Measurements from ENCODE around the gene PSMD5. TPM values are rescaled to one million over a fixed set of nuclear protein-coding genes. Genes with fewer than 3 reads are reported as not detected.

The PSMD5 gene
- 10 to 100 TPM; 39.0 to 45.0 TPM for total RNA-seq
- polyA plus RNA-seq (ENCODE audit: insufficient read depth, low read depth, low replicate concordance), result 26.4 TPM
- long read RNA-seq, donor 1, transcript PSMD5-201 (10 exons, 3,443 nt), result major isoform, 5 of 6 reads
- long read RNA-seq, donor 1, partial matches to known transcripts, result 0 of 6 reads
- long read RNA-seq, donor 1, other reads (novel, unspliced or antisense), result 0 of 6 reads
- long read RNA-seq, donor 2, partial matches to known transcripts, result 0 of 4 reads
- long read RNA-seq, donor 2, other reads (novel, unspliced or antisense), result 0 of 4 reads

GRCh38 chr9:120842685-120843485 lies at the start of gene PSMD5:
PSMD5 (minus strand) TSS chr9:120842922; CDS start chr9:120842909, 13 bp downstream.
- intact Hi-C loops (cut with DNase I; ENCODE audit: low total_unique reads), result no loop called here
- H3K27me3 ChIP-seq, result no peaks in the 10 kb centered on the region
- TF ChIP-seq CTCF (IDR thresholded peaks at IDR 0.05) (peak in 1 of 3 experiments; percentile 5), POLR2A (IDR thresholded peaks at IDR 0.05) (peak; percentile 7)
- 1 to 5% methylated on average over 29 to 62 of the region's 62 CpGs for WGBS, 2 donors
- H3K4me1 ChIP-seq, result peaks cover 9% of the 10 kb centered on the region
- H3K36me3 ChIP-seq (ENCODE audit: low read depth, missing control alignments), result no peaks in the 10 kb centered on the region
- H3K4me3 ChIP-seq, result peak within 1 kb of the TSS; percentile 80 to 85
- peak within 1 kb of the TSS; percentile 88 to 95 for H3K27ac ChIP-seq
- peak; percentile 99 for DNase-seq
- H3K9me3 ChIP-seq, result no peaks in the 10 kb centered on the region

- H3K27me3 ChIP-seq, result no peaks in the 10 kb centered on the region
- H3K4me1 ChIP-seq, result peaks cover 17% of the 10 kb centered on the region
- H3K36me3 ChIP-seq (ENCODE audit: low read depth, missing control alignments), result no peaks in the 10 kb centered on the region
- H3K27ac ChIP-seq, result no peak overlapping the region
- no peak for TF ChIP-seq POLR2A (IDR thresholded peaks at IDR 0.05)
- no peak for TF ChIP-seq CTCF (IDR thresholded peaks at IDR 0.05)
- no peak for DNase-seq
- WGBS, 2 donors, result 70 to 74% methylated on average over 15 of the region's 15 CpGs
- intact Hi-C loops (cut with DNase I; ENCODE audit: low total_unique reads), result no loop called here
- H3K4me3 ChIP-seq, result no peak overlapping the region
- no peaks in the 10 kb centered on the region for H3K9me3 ChIP-seq
Measured at GRCh38 chr9:120891884-120892747, 49.4 kb upstream of the PSMD5 start.

GRCh38 chr9:120891245-120891883 lies 48.6 kb upstream of the PSMD5 start:
- peaks cover 14% of the 10 kb centered on the region for H3K4me1 ChIP-seq
- H3K36me3 ChIP-seq (ENCODE audit: low read depth, missing control alignments), result no peaks in the 10 kb centered on the region
- H3K4me3 ChIP-seq, result no peak overlapping the region
- no peaks in the 10 kb centered on the region for H3K27me3 ChIP-seq
- no peak overlapping the region for H3K27ac ChIP-seq
- no peaks in the 10 kb centered on the region for H3K9me3 ChIP-seq
- intact Hi-C loops (cut with DNase I; ENCODE audit: low total_unique reads), result no loop called here
- WGBS, 2 donors, result 91% methylated on average over 9 to 10 of the region's 10 CpGs
- DNase-seq, result no peak
- no peak for TF ChIP-seq POLR2A (IDR thresholded peaks at IDR 0.05)
- TF ChIP-seq CTCF (IDR thresholded peaks at IDR 0.05), result no peak

GRCh38 chr9:120890320-120891244 lies 47.9 kb upstream of the PSMD5 start:
- H3K27me3 ChIP-seq, result no peaks in the 10 kb centered on the region
- no peaks in the 10 kb centered on the region for H3K9me3 ChIP-seq
- TF ChIP-seq CTCF (IDR thresholded peaks at IDR 0.05) (no peak), POLR2A (IDR thresholded peaks at IDR 0.05) (no peak)
- no peaks in the 10 kb centered on the region for H3K36me3 ChIP-seq (ENCODE audit: low read depth, missing control alignments)
- no peak for DNase-seq
- peak overlapping the region in 1 of 2 donors; percentile 8 for H3K27ac ChIP-seq
- intact Hi-C loops (cut with DNase I; ENCODE audit: low total_unique reads), result no loop called here
- peaks cover 22% of the 10 kb centered on the region for H3K4me1 ChIP-seq
- WGBS, 2 donors, result 77 to 83% methylated on average over 14 of the region's 14 CpGs
- no peak overlapping the region for H3K4me3 ChIP-seq

All from testis (tissue), 5 donors.